HCT116 (cell line): ENCODE data around the gene FAM89B. TPM values are rescaled to one million over a fixed set of nuclear protein-coding genes. Genes with fewer than 3 reads are reported as not detected.

Experiments
- ATAC-seq: fragments of 200-7000 bp; cut with Tn5 transposase; 2 replicates; pipeline ENCODE4 v1.9.1; 2020; ENCODE audit warnings: mild to moderate bottlenecking, moderate library complexity
- BruUV-seq: library from RNA; stranded (reverse); fragments of 400-500 nt; replicated peaks from 2 replicates; lab custom pipeline; 2021; lab: Mats Ljungman, UMichigan
- CTCF ChIA-PET: fragments of 300-600 bp; sonication (Branson Sonifier 250); formaldehyde crosslinking; loops from one replicate; lab custom pipeline; 2021; ENCODE audit warnings: antibody characterized with exemption; lab: Charles Lee
- POLR2A ChIA-PET: fragments of 300-600, 350-600 bp; sonication (Branson Sonifier 250); formaldehyde crosslinking; loops from one replicate; lab custom pipeline; 2021; ENCODE audit warnings: antibody characterized with exemption; lab: Charles Lee
- RAD21 ChIA-PET, 2 experiments: fragments of 300-600 bp; sonication (Branson Sonifier 250); formaldehyde crosslinking; loops; one replicate each; lab custom pipeline; 2023; ENCODE audit warnings: low total read pairs in 2 of 2; ENCODE audit not compliant: uncharacterized antibody in 2 of 2, unreplicated experiment in 2 of 2, low non-redundant PET in 1 of 2; lab: Charles Lee
- DNase-seq: peaks from one replicate; pipeline ENCODE4 v3.0.0-alpha.2; 2010; ENCODE audit warnings: low read depth, low spot score
- H2AFZ ChIP-seq: fragments of 200-600 bp; shearing (Covaris generic), sonication (generic); 2 replicates; pipeline ENCODE4 v1.6.1; 2017; ENCODE audit warnings: low read depth, mixed run types, mixed read lengths, antibody characterized with exemption, low read length; ENCODE audit not compliant: poor library complexity, severe bottlenecking
- H3K27ac ChIP-seq: 2 replicates; pipeline ENCODE4 v1.5.1; 2012; ENCODE audit warnings: low read depth, low read length
- H3K27me3 ChIP-seq: fragments of 200-600 bp; sonication (generic); 2 replicates; pipeline ENCODE4 v1.6.1; 2016; ENCODE audit warnings: mixed run types, low read length, mixed read lengths; ENCODE audit not compliant: insufficient read depth
- H3K36me3 ChIP-seq, 2 experiments: fragments of 200-500 bp in 1 of 2; fragments of 200-600 bp in 1 of 2; sonication (Bioruptor generic) in 1 of 2; sonication (generic) in 1 of 2; 2 replicates each; pipeline versions ENCODE4 v1.5.1 to v1.6.1; 2014 to 2016; ENCODE audit warnings: low read length in 2 of 2, inconsistent platforms in 1 of 2, mixed read lengths in 1 of 2, mixed run types in 1 of 2; ENCODE audit not compliant: insufficient read depth in 2 of 2, control insufficient read depth in 1 of 2
- H3K4me1 ChIP-seq, 2 experiments: fragments of 200-600 bp in 1 of 2; sonication (generic) in 1 of 2; 2 replicates each; pipeline versions ENCODE4 v1.5.1 to v1.6.1; 2012 to 2017; ENCODE audit warnings: low read length in 2 of 2, inconsistent platforms in 1 of 2, mild to moderate bottlenecking in 1 of 2, mixed read lengths in 1 of 2, mixed run types in 1 of 2, moderate library complexity in 1 of 2; ENCODE audit not compliant: insufficient read depth in 2 of 2, control insufficient read depth in 1 of 2
- H3K4me2 ChIP-seq: fragments of 200-600 bp; sonication (generic); 2 replicates; pipeline ENCODE4 v1.6.1; 2017; ENCODE audit warnings: mixed run types, low read length, mixed read lengths
- H3K4me3 ChIP-seq, 2 experiments: fragments of 200-600 bp in 1 of 2; sonication (generic) in 1 of 2; replicated peaks in 1 of 2; 2 replicates each; pipeline ENCODE4 v1.5.1; 2011 to 2016; ENCODE audit warnings: low read length in 2 of 2, control low read depth in 1 of 2, low read depth in 1 of 2, mild to moderate bottlenecking in 1 of 2, mixed read lengths in 1 of 2, mixed run types in 1 of 2
- H3K79me2 ChIP-seq: fragments of 200-600 bp; sonication (generic); 2 replicates; pipeline ENCODE4 v1.6.1; 2017; ENCODE audit warnings: mild to moderate bottlenecking, mixed run types, low read length, moderate library complexity, mixed read lengths; ENCODE audit not compliant: insufficient read depth
- H3K9ac ChIP-seq: fragments of 200-600 bp; sonication (generic); 2 replicates; pipeline ENCODE4 v1.6.1; 2016; ENCODE audit warnings: low read length, mixed read lengths
- H3K9me2 ChIP-seq: fragments of 200-600 bp; sonication (generic), shearing (Covaris generic); 2 replicates; pipeline ENCODE4 v1.6.1; 2017; ENCODE audit warnings: mixed run types, mild to moderate bottlenecking, moderate library complexity; ENCODE audit not compliant: insufficient read depth
- H3K9me3 ChIP-seq, 2 experiments: fragments of 200-500 bp in 1 of 2; fragments of 200-600 bp in 1 of 2; sonication (Bioruptor generic) in 1 of 2; sonication (generic) in 1 of 2; 2 replicates each; pipeline ENCODE4 v1.6.1; 2014 to 2017; ENCODE audit warnings: low read length in 2 of 2, mixed read lengths in 2 of 2, inconsistent platforms in 1 of 2, low read depth in 1 of 2, mild to moderate bottlenecking in 1 of 2, mixed run types in 1 of 2, moderate library complexity in 1 of 2; ENCODE audit not compliant: control insufficient read depth in 1 of 2, insufficient read depth in 1 of 2
- H4K20me1 ChIP-seq: fragments of 200-600 bp; sonication (generic), shearing (Covaris generic); 2 replicates; pipeline ENCODE4 v1.6.1; 2017; ENCODE audit warnings: mixed run types, mild to moderate bottlenecking, moderate library complexity; ENCODE audit not compliant: insufficient read depth
- CBX3 ChIP-seq: IDR thresholded peaks from 2 replicates; pipeline ENCODE4 v1.6.1; 2012; ENCODE audit warnings: low read depth
- CEBPB ChIP-seq: IDR thresholded peaks from 2 replicates; pipeline ENCODE4 v1.6.1; 2012; ENCODE audit warnings: low read depth
- JUND ChIP-seq: IDR thresholded peaks from 2 replicates; pipeline ENCODE4 v1.6.1; 2012
- MAX ChIP-seq: IDR thresholded peaks from 2 replicates; pipeline ENCODE4 v1.6.1; 2012
- RAD21 ChIP-seq: IDR thresholded peaks from 2 replicates; pipeline ENCODE4 v1.6.1; 2012; ENCODE audit warnings: low read depth, mild to moderate bottlenecking
- REST ChIP-seq: IDR thresholded peaks from 2 replicates; pipeline ENCODE4 v1.6.1; 2012; ENCODE audit warnings: low read depth
- SP1 ChIP-seq: IDR thresholded peaks from 2 replicates; pipeline ENCODE4 v1.6.1; 2012; ENCODE audit warnings: low read depth
- SRF ChIP-seq: IDR thresholded peaks from 2 replicates; pipeline ENCODE4 v1.6.1; 2012; ENCODE audit warnings: low read depth
- YY1 ChIP-seq: IDR thresholded peaks from 2 replicates; pipeline ENCODE4 v1.6.1; 2011; ENCODE audit warnings: low read length, low read depth, moderate library complexity, mild to moderate bottlenecking; ENCODE audit not compliant: insufficient replicate concordance; ENCODE audit errors: extremely low read depth
- intact Hi-C: fragments of 100-400 bp; cut with micrococcal nuclease; formaldehyde crosslinking; loops from 2 replicates; pipeline ENCODE4 v1.10.0; 2022
- total RNA-seq: library from RNA; stranded (reverse); gene quantifications from one replicate; pipeline ENCODE4 v1.2.1, GENCODE V29; 2021; ENCODE audit not compliant: unreplicated experiment

The FAM89B gene
- total RNA-seq, 1 experiment from 2014 or later = 60.0 TPM

DNA sequence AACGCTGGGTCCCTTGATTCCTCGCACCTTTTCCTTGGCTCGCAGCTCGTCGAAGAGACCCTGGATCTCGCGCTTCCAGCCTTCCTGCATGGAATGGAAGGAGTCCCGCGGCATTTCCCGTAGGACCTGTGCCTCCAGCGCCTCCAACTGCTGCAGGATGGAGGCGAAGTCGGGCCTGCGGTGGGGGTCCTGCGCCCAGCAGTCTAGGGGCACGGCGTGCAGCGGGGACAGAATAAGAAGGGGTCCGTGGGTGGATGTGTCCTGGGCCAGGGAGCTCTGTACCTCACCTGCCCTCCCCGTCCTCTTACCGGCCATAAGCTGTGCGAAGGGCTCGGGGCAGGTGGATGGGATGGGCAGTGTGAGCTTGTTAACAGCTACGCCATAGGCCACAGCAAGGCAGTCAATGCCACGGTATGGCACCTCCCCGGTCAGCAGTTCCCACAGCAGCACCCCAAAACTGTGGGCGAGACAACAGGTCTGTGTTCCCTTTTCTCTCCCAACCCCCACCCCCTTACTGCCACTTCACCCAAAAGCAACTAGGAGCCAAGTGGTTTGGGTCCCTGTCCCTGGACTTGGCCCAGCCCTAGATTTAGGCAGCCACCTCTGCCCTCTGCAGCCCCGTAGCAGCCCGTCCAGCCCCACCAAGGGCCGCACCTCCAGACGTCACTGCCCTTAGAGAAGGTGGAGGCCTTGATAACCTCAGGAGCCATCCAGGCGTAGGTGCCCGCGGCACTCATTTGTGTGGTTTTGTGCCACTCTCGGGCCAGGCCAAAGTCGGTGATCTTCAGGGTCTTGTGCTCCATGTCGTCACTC lies 35.5 kb downstream of the FAM89B start (continued):
- TF ChIP-seq YY1 (no peak), SP1 (no peak), JUND (no peak), CEBPB (no peak)

DNA sequence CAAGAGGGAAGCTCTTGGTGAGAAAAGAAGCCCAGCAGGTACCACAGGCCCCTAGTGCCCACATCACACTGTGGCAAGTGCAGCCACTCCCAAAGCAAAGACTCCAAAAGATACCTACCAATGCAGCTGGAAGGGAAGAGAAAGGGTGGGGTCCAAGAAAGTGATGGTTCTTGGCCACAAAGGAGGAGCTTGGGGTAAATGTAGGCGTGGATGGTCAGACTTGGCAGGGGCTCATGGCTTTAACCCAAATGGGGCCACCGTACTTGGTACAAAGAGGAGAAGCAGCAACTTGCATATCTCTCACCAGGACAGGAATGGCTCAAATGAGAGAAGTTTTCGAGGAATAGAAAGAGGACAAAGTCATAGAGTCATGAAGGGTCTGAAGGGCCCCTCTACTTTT lies 36.9 kb downstream of the FAM89B start:
- intact Hi-C loops = no loop called here
- H3K27ac ChIP-seq = peak overlapping the region; percentile 11
- TF ChIP-seq RAD21 = no peak
- TF ChIP-seq CBX3 = no peak
- TF ChIP-seq SRF = no peak
- no peak for TF ChIP-seq MAX
- TF ChIP-seq REST = no peak
- DNase-seq (no peak), ATAC-seq (no peak)
- no TSS peak for BruUV-seq
- H2AFZ ChIP-seq = no peak overlapping the region
- no peak overlapping the region for H3K4me2 ChIP-seq
- H3K36me3 ChIP-seq = peaks cover 11 to 22% of the 10 kb centered on the region in 2 experiments; a peak in 3 of 4 replicates
- H3K9ac ChIP-seq = no peak overlapping the region
- H3K9me3 ChIP-seq = no peaks in the 10 kb centered on the region
- H3K9me2 ChIP-seq = no peaks in the 10 kb centered on the region
- H3K4me1 ChIP-seq = peaks cover 13 to 61% of the 10 kb centered on the region in 2 experiments
- no peak overlapping the region for H3K4me3 ChIP-seq
- ChIA-PET POLR2A (interaction anchor here (1.1 to 1.4 kb wide), 2 partner anchors 50 to 62 kb away, joined by 3 to 6 read pairs; no protein-coding TSS in a partner anchor), CTCF (interaction anchor here (0.6 kb wide), 1 partner anchor 209 kb away, joined by 3 read pairs; no protein-coding TSS in a partner anchor), RAD21 (no interaction called here)
- H3K27me3 ChIP-seq = no peaks in the 10 kb centered on the region
- peaks cover 44% of the 10 kb centered on the region for H3K79me2 ChIP-seq
- no peaks in the 10 kb centered on the region for H4K20me1 ChIP-seq
